Activated CD4-positive, CD25-positive, alpha-beta regulatory T cell treated with anti-CD3 and anti-CD28 coated beads, Interleukin-2, amount 50 U/mL, for 16 hours (primary cell): Measurements from ENCODE around the gene GPR137.

Source experiments
- DNase-seq: peaks from one replicate; pipeline ENCODE4 v3.0.0-alpha.2; 2020; ENCODE audit warnings: low read depth, low spot score

GPR137 gene

GRCh38 chr11:64263947-64264317 is 21.7 kb upstream of the GPR137 start:
- no peak for DNase-seq

- no peak for DNase-seq
Observed at GRCh38 chr11:64264371-64264852, 21.2 kb upstream of the GPR137 start.

- DNase-seq: no peak
Observed at GRCh38 chr11:64265176-64266160, 20.2 kb upstream of the GPR137 start.

GRCh38 chr11:64266339-64266738 is 19.3 kb upstream of the GPR137 start:
- no peak for DNase-seq

GRCh38 chr11:64267207-64267945 is 18.3 kb upstream of the GPR137 start:
- no peak for DNase-seq

- DNase-seq: no peak
Observed at GRCh38 chr11:64268025-64268892, 17.4 kb upstream of the GPR137 start.

GRCh38 chr11:64268893-64269539 is 16.6 kb upstream of the GPR137 start:
- DNase-seq: no peak

- peak; percentile 96 for DNase-seq
Observed at GRCh38 chr11:64269540-64270220, 16.0 kb upstream of the GPR137 start.

- DNase-seq: no peak
Observed at GRCh38 chr11:64275031-64275800, 10.4 kb upstream of the GPR137 start.

GRCh38 chr11:64275841-64276240 is 9.8 kb upstream of the GPR137 start:
- DNase-seq: no peak

GRCh38 chr11:64276653-64277431 is 8.8 kb upstream of the GPR137 start:
- no peak for DNase-seq

- no peak for DNase-seq
Observed at GRCh38 chr11:64278576-64279190, 7.0 kb upstream of the GPR137 start.

GRCh38 chr11:64281957-64282770 is 3.5 kb upstream of the GPR137 start:
- no peak for DNase-seq

- DNase-seq: no peak
Observed at GRCh38 chr11:64283092-64283491, 2.6 kb upstream of the GPR137 start.

- peak; percentile 86 for DNase-seq
Observed at GRCh38 chr11:64284048-64284961, 1.3 kb upstream of the GPR137 start, which contains the start of gene BAD. TSS of gene BAD (minus strand) at chr11:64284665. CDS start at chr11:64284368, 297 bp downstream.
